H1 (cell line): ENCODE results near the gene PRODH2. TPM values are rescaled to one million over a fixed set of nuclear protein-coding genes. Genes with fewer than 3 reads are reported as not detected.

Source experiments
- ATF2 ChIP-seq: IDR thresholded peaks from 2 replicates; pipeline ENCODE4 v1.6.1; 2012; ENCODE audit warnings: low read length, inconsistent platforms
- CTCF ChIP-seq, 3 experiments: IDR thresholded peaks; 1 replicate in 2 of 3; 2 replicates in 1 of 3; pipeline versions ENCODE4 v1.5.1 to v1.6.1; 2011; ENCODE audit warnings: low read length in 3 of 3, mild to moderate bottlenecking in 3 of 3, inconsistent platforms in 2 of 3, low read depth in 1 of 3, moderate library complexity in 1 of 3; ENCODE audit not compliant: insufficient read depth in 1 of 3; ENCODE audit errors: control extremely low read depth in 1 of 3
- YY1 ChIP-seq: IDR thresholded peaks from 2 replicates; pipeline ENCODE4 v1.6.1; 2011; ENCODE audit warnings: low read depth, mild to moderate bottlenecking, low read length
- polyA plus RNA-seq, 7 experiments: library from polyadenylated mRNA; depleted of rRNA in 3 of 7; stranded (reverse) in 5 of 7; unstranded in 2 of 7; fragments of >200 nt in 5 of 7; fragments of 200-250 nt in 2 of 7; gene quantifications; 1 replicate in 5 of 7; 2 replicates in 1 of 7; 4 replicates in 1 of 7; pipeline versions ENCODE4 v1.2.1 to v1.2.3, GENCODE V29; 2011 to 2013; ENCODE audit warnings: missing spikeins in 2 of 7, mixed read lengths in 2 of 7
- total RNA-seq: library from RNA; stranded (reverse); fragmentation: NEBNext Ultra II Directional; extraction: Animal tissue kit (Norgen Biotek cat#: 25700); gene quantifications from 2 replicates; pipeline ENCODE4 v1.2.1, GENCODE V29; 2021

PRODH2 gene
- total and polyA plus RNA-seq, 2 of the 8 experiments (the other 6 are each of a cell fraction or from before 2014, with no cell fraction given) = not detected

- TF ChIP-seq ATF2 = no peak
- no peak for TF ChIP-seq YY1
- no peak for TF ChIP-seq CTCF (IDR thresholded peaks at IDR 0.05; ENCODE audit: control extremely low read depth in 1 of 3, insufficient read depth in 1 of 3, low read depth in 1 of 3, low read length in 3 of 3)
Measured at GRCh38 chr19:35852029-35852780, 39.6 kb upstream of the PRODH2 start, which contains the start of gene NPHS1 (continued).
